Measurements from ENCODE around the gene CD109.

DNA sequence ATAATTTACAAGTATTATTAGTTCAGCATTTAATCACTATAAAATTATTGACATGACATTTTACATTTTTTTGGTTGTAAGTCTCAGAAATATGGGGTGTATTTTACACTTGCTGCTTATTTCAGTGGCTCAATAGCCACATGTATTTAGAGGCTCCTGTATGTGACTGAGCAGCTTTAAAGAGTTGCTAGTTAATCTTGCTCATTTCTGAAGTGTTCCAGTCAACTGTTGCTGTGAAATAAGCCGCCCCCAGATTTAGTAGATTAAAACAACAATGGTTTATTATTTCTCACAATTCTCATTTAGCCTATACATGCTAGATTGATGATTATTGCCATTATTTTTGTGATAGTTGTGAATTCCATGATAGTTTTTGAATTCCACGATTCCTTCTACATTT lies 23.0 kb downstream of the CD109 start:
- TF ChIP-seq, protein P1, sequence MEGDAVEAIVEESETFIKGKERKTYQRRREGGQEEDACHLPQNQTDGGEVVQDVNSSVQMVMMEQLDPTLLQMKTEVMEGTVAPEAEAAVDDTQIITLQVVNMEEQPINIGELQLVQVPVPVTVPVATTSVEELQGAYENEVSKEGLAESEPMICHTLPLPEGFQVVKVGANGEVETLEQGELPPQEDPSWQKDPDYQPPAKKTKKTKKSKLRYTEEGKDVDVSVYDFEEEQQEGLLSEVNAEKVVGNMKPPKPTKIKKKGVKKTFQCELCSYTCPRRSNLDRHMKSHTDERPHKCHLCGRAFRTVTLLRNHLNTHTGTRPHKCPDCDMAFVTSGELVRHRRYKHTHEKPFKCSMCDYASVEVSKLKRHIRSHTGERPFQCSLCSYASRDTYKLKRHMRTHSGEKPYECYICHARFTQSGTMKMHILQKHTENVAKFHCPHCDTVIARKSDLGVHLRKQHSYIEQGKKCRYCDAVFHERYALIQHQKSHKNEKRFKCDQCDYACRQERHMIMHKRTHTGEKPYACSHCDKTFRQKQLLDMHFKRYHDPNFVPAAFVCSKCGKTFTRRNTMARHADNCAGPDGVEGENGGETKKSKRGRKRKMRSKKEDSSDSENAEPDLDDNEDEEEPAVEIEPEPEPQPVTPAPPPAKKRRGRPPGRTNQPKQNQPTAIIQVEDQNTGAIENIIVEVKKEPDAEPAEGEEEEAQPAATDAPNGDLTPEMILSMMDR (IDR thresholded peaks at IDR 0.05) = no peak
- TF ChIP-seq ZFX (IDR thresholded peaks at IDR 0.05; ENCODE audit: borderline replicate concordance) = no peak

Data from 22Rv1 (cell line).